ENCODE measurements around the gene CELF4.

CELF4 gene

GRCh38 chr18:37435150-37435867 is 130.3 kb downstream of the CELF4 start:
- DNase-seq = no peak

- no peak for DNase-seq
These were observed 131.3 kb downstream of the CELF4 start for GRCh38 chr18:37434161-37434860.

GRCh38 chr18:37432436-37433195 is 133.0 kb downstream of the CELF4 start:
- no peak for DNase-seq

GRCh38 chr18:37430357-37431076 is 135.1 kb downstream of the CELF4 start:
- no peak for DNase-seq

DNA sequence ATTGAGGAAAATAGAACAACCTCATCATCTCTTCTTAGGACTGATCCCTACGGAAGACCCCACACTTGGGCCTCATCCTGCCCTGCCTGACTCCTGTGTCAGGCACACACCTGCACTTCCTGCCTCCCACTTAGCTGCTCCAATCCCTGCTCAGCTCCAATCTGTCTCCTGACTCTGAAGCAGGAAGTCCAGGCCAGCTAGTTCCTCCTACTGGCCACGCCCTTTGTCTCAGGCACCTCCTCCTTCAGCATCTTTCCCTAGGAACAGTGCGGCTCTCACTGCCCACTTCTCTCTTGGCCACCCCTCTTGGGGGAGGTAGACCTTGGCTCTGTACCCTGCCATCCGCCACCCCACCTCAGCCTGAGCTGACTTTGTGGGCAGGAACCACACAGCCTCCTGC is 135.8 kb downstream of the CELF4 start:
- DNase-seq = no peak

DNA sequence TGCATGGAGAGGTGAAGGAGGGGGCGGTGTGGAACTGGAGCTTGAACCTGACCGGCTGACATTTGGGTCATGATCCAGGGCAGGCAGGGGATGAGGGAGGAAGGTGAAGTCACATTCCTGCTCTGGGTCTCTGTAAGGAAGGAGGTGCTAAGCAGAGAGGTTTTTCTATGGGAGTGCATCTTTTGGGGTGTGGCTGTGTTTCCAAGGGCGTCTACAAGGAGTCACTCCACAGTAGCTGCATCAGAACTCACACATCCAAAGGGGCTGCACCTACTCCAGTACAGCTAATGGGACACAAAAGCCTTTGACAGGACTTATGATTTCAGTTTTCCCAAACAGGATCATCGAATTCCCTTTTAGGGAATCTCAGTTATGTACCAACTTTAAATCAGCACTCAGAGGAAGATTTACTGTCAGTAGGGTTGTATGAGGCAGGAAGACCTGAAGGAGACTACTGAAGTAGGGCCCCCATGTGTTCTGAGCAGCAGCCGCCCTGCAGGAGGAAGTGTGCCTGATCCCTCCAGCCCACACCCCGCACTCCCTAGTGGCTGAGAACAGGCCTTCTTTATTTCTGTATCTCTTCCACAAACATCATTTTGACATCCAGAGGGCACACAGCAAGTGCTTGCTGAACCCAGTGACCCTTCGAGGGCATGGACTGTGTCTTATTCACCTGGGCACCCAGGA is 137.2 kb downstream of the CELF4 start:
- no peak for DNase-seq

DNA sequence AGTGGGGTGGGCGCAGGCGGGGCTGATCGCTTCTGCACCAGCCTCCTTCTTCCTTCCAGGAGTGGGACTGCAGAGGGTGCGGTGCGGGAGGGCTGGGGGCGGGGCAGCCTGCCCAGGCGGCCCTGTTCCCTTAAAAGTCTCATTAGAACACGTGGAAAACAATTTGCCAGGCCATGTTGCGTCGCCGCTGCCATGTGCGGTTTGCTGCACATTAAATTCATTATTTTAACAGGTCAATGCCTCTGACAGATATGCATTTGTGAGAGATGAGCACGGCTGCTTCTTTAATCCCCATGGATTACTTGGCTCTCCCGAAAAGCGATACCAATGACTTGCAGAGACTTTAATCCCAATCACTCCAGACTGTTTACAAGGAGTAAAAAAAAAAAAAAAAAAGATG is 139.0 kb downstream of the CELF4 start:
- DNase-seq = no peak

GRCh38 chr18:37425222-37425621 is 140.4 kb downstream of the CELF4 start:
- no peak for DNase-seq

- no peak for DNase-seq
These were observed 141.1 kb downstream of the CELF4 start for GRCh38 chr18:37424507-37424906.

DNA sequence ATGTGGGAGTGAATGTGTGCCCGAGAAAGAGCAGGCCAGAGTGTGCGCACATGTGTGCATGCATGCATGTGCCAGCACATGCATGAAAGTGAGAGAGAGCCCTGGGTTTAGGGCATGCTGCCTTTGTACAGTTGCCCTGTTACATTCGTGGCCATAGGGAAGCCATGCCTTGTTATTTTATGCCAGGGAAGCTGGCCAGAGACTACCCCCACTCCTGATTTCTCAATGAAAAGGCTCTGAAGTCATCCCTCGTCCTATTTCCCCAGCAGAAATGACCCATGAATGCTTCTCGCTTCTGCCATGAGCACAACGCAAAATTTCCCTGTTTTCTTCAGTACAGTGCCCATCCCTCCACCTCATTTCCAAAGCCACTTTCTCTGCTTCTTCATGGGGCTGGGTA is 143.0 kb downstream of the CELF4 start:
- no peak for DNase-seq

GRCh38 chr18:37422116-37422515 is 143.5 kb downstream of the CELF4 start:
- DNase-seq = no peak

GRCh38 chr18:37421341-37422077 is 144.1 kb downstream of the CELF4 start:
- DNase-seq = no peak

- no peak for DNase-seq
These were observed 145.2 kb downstream of the CELF4 start for GRCh38 chr18:37420315-37420880.

GRCh38 chr18:37419866-37420265 is 145.7 kb downstream of the CELF4 start:
- DNase-seq = no peak

- no peak for DNase-seq
These were observed 146.3 kb downstream of the CELF4 start for GRCh38 chr18:37419315-37419714.

GRCh38 chr18:37414816-37415215 is 150.8 kb downstream of the CELF4 start:
- DNase-seq = no peak

- no peak for DNase-seq
These were observed 152.8 kb downstream of the CELF4 start for GRCh38 chr18:37412829-37413228.

DNA sequence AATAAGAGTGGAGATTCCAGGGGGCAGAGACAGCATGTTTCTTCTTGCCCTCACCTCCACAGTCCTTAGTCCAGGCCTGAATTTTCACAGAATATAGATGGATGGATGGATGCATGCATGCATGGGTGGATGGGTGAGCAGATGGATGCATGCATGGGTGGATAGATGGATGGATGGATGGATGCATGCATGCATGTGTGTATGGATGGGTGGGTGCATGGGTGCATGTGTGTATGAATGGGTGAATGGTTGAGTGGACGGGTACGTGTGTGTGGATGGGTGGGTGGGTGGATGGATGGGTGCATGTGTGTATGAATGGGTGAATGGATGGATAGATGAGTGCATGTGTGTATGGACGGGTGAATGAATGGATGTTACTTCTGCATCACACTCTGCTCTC is 153.3 kb downstream of the CELF4 start:
- no peak for DNase-seq

GRCh38 chr18:37409878-37410277 is 155.7 kb downstream of the CELF4 start:
- DNase-seq = no peak

DNA sequence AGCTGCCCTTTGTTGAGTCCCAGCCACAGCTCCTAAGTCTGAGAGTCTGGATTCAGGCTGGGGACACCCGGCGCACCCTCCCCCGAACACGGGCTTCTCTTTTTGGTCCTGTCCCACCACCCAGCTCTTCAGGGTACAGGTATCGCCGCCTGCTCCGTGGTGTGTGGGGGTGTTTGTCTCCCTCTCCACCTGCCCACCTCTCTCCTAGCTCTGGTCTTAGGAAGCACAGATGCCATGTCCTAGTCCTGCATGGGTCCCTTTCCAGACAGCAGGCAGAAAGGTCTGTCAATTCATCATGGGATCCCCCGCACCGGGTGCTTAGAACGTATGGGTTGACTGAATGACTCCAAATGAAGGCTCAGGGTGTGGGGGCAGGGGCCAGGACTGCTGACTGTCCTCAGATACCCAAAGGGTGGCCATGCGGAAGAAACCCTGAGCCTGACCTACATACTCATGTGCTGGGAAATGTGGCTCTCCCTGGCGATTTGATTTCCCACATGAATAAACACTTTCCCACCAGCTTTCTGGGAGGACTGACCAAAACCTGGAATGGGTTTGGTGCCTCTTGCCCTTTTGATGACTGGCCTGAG is 156.8 kb downstream of the CELF4 start:
- DNase-seq = no peak

GRCh38 chr18:37407571-37407970 is 158.0 kb downstream of the CELF4 start:
- DNase-seq = no peak

All from stimulated activated CD8-positive, alpha-beta memory T cell treated with anti-CD3 and anti-CD28 coated beads, Interleukin-4, amount 100 ng/mL, for 48 hours (primary cell).